Right lobe of liver (tissue), 6 donors: ENCODE measurements around the gene MFAP2. TPM values are rescaled to one million over a fixed set of nuclear protein-coding genes. Genes with fewer than 3 reads are reported as not detected.

Experiments
- ATAC-seq, 4 donors: fragments of 200-7000 bp; cut with Tn5 transposase; one replicate each; pipeline ENCODE4 v1.9.1; 2020; ENCODE audit warnings: mild to moderate bottlenecking in 4 of 4, moderate library complexity in 4 of 4
- DNase-seq, 3 donors: peaks; one replicate each; pipeline ENCODE4 v3.0.0-alpha.2; 2020
- H3K27ac ChIP-seq, 3 donors: fragments of 200-600 bp; one replicate each; pipeline ENCODE4 v1.8.0; 2022
- H3K27me3 ChIP-seq, 2 donors: fragments of 200-600 bp; one replicate each; pipeline ENCODE4 v1.8.0; 2022
- H3K36me3 ChIP-seq, 4 donors: fragments of 200-600 bp; sonication (generic) in 1 of 4; one replicate each; pipeline versions ENCODE4 v1.5.1 to v1.8.0; 2017 to 2022; ENCODE audit warnings: control low read depth in 1 of 4
- H3K4me1 ChIP-seq, 4 donors: fragments of 200-600 bp; sonication (generic) in 1 of 4; one replicate each; pipeline versions ENCODE4 v1.5.1 to v1.8.0; 2017 to 2022; ENCODE audit warnings: control low read depth in 1 of 4
- H3K4me3 ChIP-seq, 3 donors: fragments of 200-600 bp; one replicate each; pipeline ENCODE4 v1.8.0; 2022
- H3K9me3 ChIP-seq, 4 donors: fragments of 200-600 bp; sonication (generic) in 1 of 4; one replicate each; pipeline versions ENCODE4 v1.5.1 to v1.8.0; 2017 to 2022; ENCODE audit warnings: control low read depth in 1 of 4
- POLR2A ChIP-seq: fragments of 450-650 bp; IDR thresholded peaks from one replicate; pipeline ENCODE4 v1.6.1; 2017; ENCODE audit warnings: antibody characterized with exemption, mild to moderate bottlenecking
- WGBS: methylation state at CpG from one replicate; pipeline ENCODE4 v1.1.6; 2018; ENCODE audit warnings: low coverage, low lambda C conversion rate; ENCODE audit not compliant: insufficient coverage; ENCODE audit errors: missing lambda C conversion rate; 5-methylcytosine and 5-hydroxymethylcytosine counted together
- intact Hi-C, 2 donors: fragments of 100-400 bp; cut with DNase I; formaldehyde crosslinking; loops; one replicate each; pipeline versions ENCODE4 v1.11.2 to v1.14.1; 2022
- total RNA-seq, 6 experiments: library from RNA; depleted of rRNA in 2 of 6; stranded (reverse); fragments of >200 nt in 2 of 6; fragmentation: NEBNext Ultra II Directional in 3 of 6; extraction: Animal tissue kit (Norgen Biotek cat#: 25700) in 3 of 6; gene quantifications; one replicate each; pipeline versions ENCODE4 v1.1.0 to v1.2.4, GENCODE V29; 2016 to 2023
- TF ChIP-seq, protein P1 (sequence below), 4 donors: fragments of 200-600 bp in 3 of 4; fragments of 450-650 bp in 1 of 4; IDR thresholded peaks; one replicate each; pipeline versions ENCODE4 v1.5.1 to v1.8.0; 2016 to 2022; ENCODE audit warnings: antibody characterized with exemption in 4 of 4, mild to moderate bottlenecking in 2 of 4
- donor health status: DM: no; HTN: yes; CAD: no.
- donor health status: DM: no; HTN: no; CAD: no.
- donor health status: DM: no; HTN: no; CAD: no.
- donor health status: DM: no; HTN: yes; CAD: no.
- donor health status: DM: no; HTN: yes; CAD: no.

The MFAP2 gene
- total RNA-seq, 6 experiments from 2014 or later: 0.35 to 1.3 (median 1.2) TPM; not detected in 3

DNA sequence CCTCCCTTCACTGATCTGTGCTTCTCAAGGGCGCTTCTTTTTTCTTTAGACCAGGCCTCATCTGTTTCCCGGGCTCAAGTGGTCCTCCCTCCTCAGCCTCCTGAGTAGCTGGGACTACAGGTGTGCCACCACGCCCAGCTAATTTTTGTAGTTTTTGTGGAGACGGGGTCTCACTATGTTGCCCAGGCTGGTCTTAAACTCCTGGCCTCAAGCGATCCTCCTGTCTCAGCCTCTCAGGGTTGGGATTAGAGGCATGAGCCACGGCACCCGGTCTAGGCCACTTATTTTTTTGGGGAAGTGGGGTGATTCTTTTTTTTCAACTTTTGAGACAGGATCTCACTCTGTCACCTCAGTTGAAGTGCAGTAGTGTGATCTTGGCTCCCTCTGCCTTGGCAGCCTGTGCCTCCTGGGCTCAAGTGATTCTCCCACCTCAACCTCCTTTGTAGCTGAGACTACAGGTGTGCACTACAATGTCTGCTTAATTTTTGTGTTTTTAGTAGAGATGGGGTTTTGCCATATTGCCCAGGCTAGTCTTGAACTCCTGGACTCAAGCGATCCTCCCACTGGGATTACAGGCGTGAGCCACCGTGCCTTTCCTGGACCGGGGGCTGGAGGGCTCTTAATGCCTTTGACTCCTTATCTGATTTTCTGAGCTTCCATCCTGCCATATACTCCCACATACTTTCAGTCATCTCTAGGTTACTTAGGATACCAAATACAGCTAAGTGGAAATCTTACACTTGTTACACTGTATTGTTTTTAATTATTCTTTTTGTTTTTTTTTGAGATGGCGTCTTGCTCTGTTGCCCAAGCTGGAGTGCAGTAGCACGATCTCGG, 18.9 kb downstream of the MFAP2 start:
- H3K27me3 ChIP-seq: no peaks in the 10 kb centered on the region
- TF ChIP-seq, protein P1, sequence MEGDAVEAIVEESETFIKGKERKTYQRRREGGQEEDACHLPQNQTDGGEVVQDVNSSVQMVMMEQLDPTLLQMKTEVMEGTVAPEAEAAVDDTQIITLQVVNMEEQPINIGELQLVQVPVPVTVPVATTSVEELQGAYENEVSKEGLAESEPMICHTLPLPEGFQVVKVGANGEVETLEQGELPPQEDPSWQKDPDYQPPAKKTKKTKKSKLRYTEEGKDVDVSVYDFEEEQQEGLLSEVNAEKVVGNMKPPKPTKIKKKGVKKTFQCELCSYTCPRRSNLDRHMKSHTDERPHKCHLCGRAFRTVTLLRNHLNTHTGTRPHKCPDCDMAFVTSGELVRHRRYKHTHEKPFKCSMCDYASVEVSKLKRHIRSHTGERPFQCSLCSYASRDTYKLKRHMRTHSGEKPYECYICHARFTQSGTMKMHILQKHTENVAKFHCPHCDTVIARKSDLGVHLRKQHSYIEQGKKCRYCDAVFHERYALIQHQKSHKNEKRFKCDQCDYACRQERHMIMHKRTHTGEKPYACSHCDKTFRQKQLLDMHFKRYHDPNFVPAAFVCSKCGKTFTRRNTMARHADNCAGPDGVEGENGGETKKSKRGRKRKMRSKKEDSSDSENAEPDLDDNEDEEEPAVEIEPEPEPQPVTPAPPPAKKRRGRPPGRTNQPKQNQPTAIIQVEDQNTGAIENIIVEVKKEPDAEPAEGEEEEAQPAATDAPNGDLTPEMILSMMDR (IDR thresholded peaks at IDR 0.05): no peak
- TF ChIP-seq POLR2A: no peak
- intact Hi-C loops: loop anchor here (10.0 kb wide), 2 partner anchors 53 to 73 kb away; partner anchors contain the start of gene ATP13A2 (in 1 of the 2)
- WGBS: 97% methylated on average over 14 of the region's 14 CpGs
- DNase-seq (no peak), ATAC-seq (no peak)
- H3K36me3 ChIP-seq: no peaks in the 10 kb centered on the region
- no peak overlapping the region for H3K27ac ChIP-seq
- peak overlapping the region in 1 of 3 donors; percentile 44 for H3K4me3 ChIP-seq
- H3K9me3 ChIP-seq: no peaks in the 10 kb centered on the region
- H3K4me1 ChIP-seq: no peaks in the 10 kb centered on the region

DNA sequence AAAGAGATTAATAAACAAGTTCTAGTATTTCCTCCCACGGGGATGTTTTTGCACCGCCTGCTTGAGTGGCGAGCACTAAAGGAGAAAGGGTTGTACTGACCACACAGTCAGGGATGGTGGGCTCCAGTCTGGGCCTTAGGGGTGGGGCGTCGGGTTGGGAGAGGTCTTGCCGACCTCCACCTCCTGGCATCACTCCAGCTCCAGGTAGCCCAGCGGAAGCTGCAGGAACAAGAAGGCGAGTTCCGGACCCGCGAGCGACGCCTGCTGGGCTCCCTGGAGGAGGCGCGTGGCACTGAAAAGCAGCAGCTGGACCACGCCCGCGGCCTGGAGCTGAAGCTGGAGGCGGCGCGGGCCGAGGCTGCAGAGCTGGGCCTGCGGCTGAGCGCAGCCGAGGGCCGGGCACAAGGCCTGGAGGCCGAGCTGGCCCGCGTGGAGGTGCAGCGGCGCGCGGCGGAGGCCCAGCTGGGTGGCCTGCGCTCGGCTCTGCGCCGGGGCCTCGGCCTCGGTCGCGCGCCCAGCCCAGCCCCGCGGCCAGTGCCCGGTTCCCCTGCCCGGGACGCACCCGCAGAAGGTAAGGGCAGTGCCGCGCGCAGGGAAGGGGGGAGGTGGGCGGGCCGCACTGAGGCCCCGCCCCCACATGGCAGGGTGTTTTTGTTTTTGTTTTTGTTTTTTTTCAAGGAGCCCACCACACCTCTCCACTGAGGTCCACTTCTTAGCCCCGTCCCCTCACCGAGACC, 19.7 kb downstream of the MFAP2 start:
- intact Hi-C loops: loop anchor here (10.0 kb wide), 2 partner anchors 54 to 74 kb away; partner anchors contain the start of gene ATP13A2 (in 1 of the 2)
- Histone ChIP-seq H3K27me3 (no peaks in the 10 kb centered on the region), H3K27ac (no peak overlapping the region), H3K4me1 (peaks cover 0 to 7% (median 0%) of the 10 kb centered on the region in 4 donors), H3K9me3 (no peaks in the 10 kb centered on the region), H3K36me3 (no peaks in the 10 kb centered on the region), H3K4me3 (peak overlapping the region in 2 of 3 donors; percentile 23 to 44)
- ATAC-seq (peak; percentile 86 to 91 (median 90)), DNase-seq (peak; percentile 88 to 89 (median 89))
- TF ChIP-seq, protein P1 (IDR thresholded peaks at IDR 0.05): peak; percentile 71 to 78 (median 72)
- no peak for TF ChIP-seq POLR2A
- 25% methylated on average over 8 of the region's 57 CpGs for WGBS

DNA sequence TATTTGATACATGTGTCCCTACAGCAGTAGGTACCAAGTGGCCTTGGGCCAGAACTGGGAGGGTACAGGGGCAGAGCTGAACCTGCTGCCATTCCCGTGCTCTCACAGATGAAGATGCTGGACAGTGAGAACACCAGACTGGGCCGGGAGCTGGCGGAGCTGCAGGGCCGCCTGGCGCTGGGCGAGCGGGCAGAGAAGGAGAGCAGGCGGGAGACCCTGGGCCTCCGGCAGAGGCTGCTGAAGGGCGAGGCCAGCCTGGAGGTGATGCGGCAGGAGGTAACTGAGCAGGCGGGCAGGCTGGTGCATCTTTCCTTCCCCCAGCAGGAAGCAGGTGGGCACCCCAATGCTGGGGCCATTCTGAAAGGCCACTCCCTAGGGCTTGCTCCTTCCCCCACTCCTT, 21.9 kb downstream of the MFAP2 start:
- H3K27me3 ChIP-seq: no peaks in the 10 kb centered on the region
- no peak overlapping the region for H3K4me3 ChIP-seq
- TF ChIP-seq POLR2A: no peak
- TF ChIP-seq, protein P1 (IDR thresholded peaks at IDR 0.05): no peak
- ATAC-seq: no peak
- intact Hi-C loops: no loop called here
- no peaks in the 10 kb centered on the region for H3K36me3 ChIP-seq
- no peak for DNase-seq
- 94% methylated on average over 10 of the region's 12 CpGs for WGBS
- H3K9me3 ChIP-seq: no peaks in the 10 kb centered on the region
- no peak overlapping the region for H3K27ac ChIP-seq
- H3K4me1 ChIP-seq: peaks cover 0 to 7% (median 0%) of the 10 kb centered on the region in 4 donors

DNA sequence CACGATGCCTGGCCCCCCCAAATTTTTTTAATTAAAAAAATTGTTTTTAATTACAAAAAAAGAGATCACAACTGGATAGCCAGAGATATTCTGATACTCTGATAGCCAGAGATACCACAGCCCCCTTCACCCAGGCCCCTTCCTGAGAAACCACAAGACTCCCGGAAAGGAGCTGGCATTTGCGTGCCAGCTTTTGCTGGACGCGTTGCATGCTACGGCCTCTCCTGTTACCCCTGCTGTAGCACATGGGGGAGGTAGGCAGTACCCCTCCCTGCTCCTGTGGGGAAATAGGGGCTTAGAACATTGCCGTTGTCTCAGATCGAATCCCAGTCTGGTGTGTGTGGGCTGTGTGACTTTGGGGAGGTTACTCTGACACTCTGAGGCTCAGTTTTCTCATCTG, 22.7 kb downstream of the MFAP2 start:
- H3K4me1 ChIP-seq: peaks cover 0 to 7% (median 0%) of the 10 kb centered on the region in 4 donors
- no peak overlapping the region for H3K27ac ChIP-seq
- H3K27me3 ChIP-seq: no peaks in the 10 kb centered on the region
- no peaks in the 10 kb centered on the region for H3K9me3 ChIP-seq
- intact Hi-C loops: no loop called here
- DNase-seq: no peak
- no peak for TF ChIP-seq POLR2A
- TF ChIP-seq, protein P1 (IDR thresholded peaks at IDR 0.05): no peak
- no peaks in the 10 kb centered on the region for H3K36me3 ChIP-seq
- H3K4me3 ChIP-seq: no peak overlapping the region
- 72% methylated on average over 8 of the region's 8 CpGs for WGBS
- no peak for ATAC-seq
